Measurements from ENCODE around the gene FNDC3B.

FNDC3B gene

DNA sequence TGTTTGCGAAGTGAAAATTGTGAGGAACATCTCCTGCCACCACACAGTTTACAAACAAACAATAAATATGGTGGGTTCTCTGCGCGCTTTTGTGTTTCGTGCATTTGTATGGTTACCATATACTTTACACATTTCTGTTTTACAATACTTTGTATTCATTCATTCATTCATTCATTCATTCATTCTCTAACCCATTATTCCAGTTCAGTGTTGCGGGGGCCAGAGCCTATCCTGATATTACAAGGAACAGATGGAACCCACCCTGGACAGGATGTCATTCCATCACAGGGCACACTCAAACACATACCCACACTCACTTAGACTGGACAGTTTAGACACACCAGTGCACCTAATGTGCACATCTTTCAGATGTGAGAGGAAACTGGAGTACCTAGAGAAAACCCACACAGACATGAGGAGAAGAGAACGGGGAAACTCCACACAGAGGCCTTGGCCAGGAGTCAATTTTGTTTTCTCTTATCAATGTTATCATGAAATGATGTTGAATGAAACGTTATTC lies 160.5 kb downstream of the FNDC3B start:
- no peak overlapping the region for H3K9ac ChIP-seq (ENCODE audit: low read length)
- no peak overlapping the region for H3K4me3 ChIP-seq (ENCODE audit: insufficient read depth, low read length, poor library complexity, severe bottlenecking)
- no peaks in the 10 kb centered on the region for H3K27me3 ChIP-seq (ENCODE audit: low read length)
- H2AFZ ChIP-seq (ENCODE audit: low read depth, low read length, severe bottlenecking), result no peak overlapping the region
- no peaks in the 10 kb centered on the region for H3K36me3 ChIP-seq (ENCODE audit: low read length)
- TF ChIP-seq EZH2phosphoT487 (conservative IDR thresholded peaks at IDR 0.05; ENCODE audit: low read length), result no peak
- no peak for TF ChIP-seq CTCF (IDR thresholded peaks at IDR 0.05; ENCODE audit: insufficient read depth, low read length, poor library complexity, severe bottlenecking)
- no peaks in the 10 kb centered on the region for H3K9me2 ChIP-seq (replicated peaks; ENCODE audit: insufficient read depth, low read length)
- no peak overlapping the region for H3K27ac ChIP-seq (ENCODE audit: low read depth, low read length)
- H3K4me2 ChIP-seq (ENCODE audit: low read depth, low read length, poor library complexity, severe bottlenecking), result no peak overlapping the region
- no peaks in the 10 kb centered on the region for H3K79me2 ChIP-seq (ENCODE audit: insufficient read depth, low read length)
- H3K9me3 ChIP-seq (ENCODE audit: insufficient read depth, low read length), result no peaks in the 10 kb centered on the region
- H3F3A ChIP-seq (ENCODE audit: insufficient read depth), result no peaks in the 10 kb centered on the region
- H4K20me1 ChIP-seq (ENCODE audit: low read depth, low read length), result no peaks in the 10 kb centered on the region

GRCh38 chr3:172201136-172201869 lies 161.9 kb downstream of the FNDC3B start:
- no peak for TF ChIP-seq EZH2phosphoT487 (conservative IDR thresholded peaks at IDR 0.05; ENCODE audit: low read length)
- no peak for TF ChIP-seq CTCF (IDR thresholded peaks at IDR 0.05; ENCODE audit: insufficient read depth, low read length, poor library complexity, severe bottlenecking)
- Histone ChIP-seq H3K9me3 (ENCODE audit: insufficient read depth, low read length) (no peaks in the 10 kb centered on the region), H3K36me3 (ENCODE audit: low read length) (no peaks in the 10 kb centered on the region), H3K4me3 (ENCODE audit: insufficient read depth, low read length, poor library complexity, severe bottlenecking) (no peak overlapping the region), H3K27me3 (ENCODE audit: low read length) (no peaks in the 10 kb centered on the region), H3F3A (ENCODE audit: insufficient read depth) (no peaks in the 10 kb centered on the region), H3K9ac (ENCODE audit: low read length) (no peak overlapping the region), H3K4me2 (ENCODE audit: low read depth, low read length, poor library complexity, severe bottlenecking) (no peak overlapping the region), H3K79me2 (ENCODE audit: insufficient read depth, low read length) (no peaks in the 10 kb centered on the region), H3K9me2 (replicated peaks; ENCODE audit: insufficient read depth, low read length) (no peaks in the 10 kb centered on the region), H3K27ac (ENCODE audit: low read depth, low read length) (no peak overlapping the region), H2AFZ (ENCODE audit: low read depth, low read length, severe bottlenecking) (no peak overlapping the region), H4K20me1 (ENCODE audit: low read depth, low read length) (no peaks in the 10 kb centered on the region)

- H3K9ac ChIP-seq (ENCODE audit: low read length), result no peak overlapping the region
- no peaks in the 10 kb centered on the region for H3F3A ChIP-seq (ENCODE audit: insufficient read depth)
- H3K27me3 ChIP-seq (ENCODE audit: low read length), result no peaks in the 10 kb centered on the region
- no peaks in the 10 kb centered on the region for H3K79me2 ChIP-seq (ENCODE audit: insufficient read depth, low read length)
- H3K9me3 ChIP-seq (ENCODE audit: insufficient read depth, low read length), result no peaks in the 10 kb centered on the region
- no peak for TF ChIP-seq CTCF (IDR thresholded peaks at IDR 0.05; ENCODE audit: insufficient read depth, low read length, poor library complexity, severe bottlenecking)
- TF ChIP-seq EZH2phosphoT487 (conservative IDR thresholded peaks at IDR 0.05; ENCODE audit: low read length), result no peak
- no peak overlapping the region for H3K4me3 ChIP-seq (ENCODE audit: insufficient read depth, low read length, poor library complexity, severe bottlenecking)
- H3K9me2 ChIP-seq (replicated peaks; ENCODE audit: insufficient read depth, low read length), result no peaks in the 10 kb centered on the region
- H3K4me2 ChIP-seq (ENCODE audit: low read depth, low read length, poor library complexity, severe bottlenecking), result no peak overlapping the region
- H2AFZ ChIP-seq (ENCODE audit: low read depth, low read length, severe bottlenecking), result no peak overlapping the region
- H4K20me1 ChIP-seq (ENCODE audit: low read depth, low read length), result no peaks in the 10 kb centered on the region
- no peak overlapping the region for H3K27ac ChIP-seq (ENCODE audit: low read depth, low read length)
- H3K36me3 ChIP-seq (ENCODE audit: low read length), result no peaks in the 10 kb centered on the region
Observed at GRCh38 chr3:172201870-172202236, 162.5 kb downstream of the FNDC3B start.

Measured in SU-DHL-6 (cell line).